Measurements from ENCODE around the gene PLPP7. TPM values are rescaled to one million over a fixed set of nuclear protein-coding genes. Genes with fewer than 3 reads are reported as not detected.

PLPP7 gene
- total RNA-seq, 1 donor from 2014 or later = 1.1 TPM

DNA sequence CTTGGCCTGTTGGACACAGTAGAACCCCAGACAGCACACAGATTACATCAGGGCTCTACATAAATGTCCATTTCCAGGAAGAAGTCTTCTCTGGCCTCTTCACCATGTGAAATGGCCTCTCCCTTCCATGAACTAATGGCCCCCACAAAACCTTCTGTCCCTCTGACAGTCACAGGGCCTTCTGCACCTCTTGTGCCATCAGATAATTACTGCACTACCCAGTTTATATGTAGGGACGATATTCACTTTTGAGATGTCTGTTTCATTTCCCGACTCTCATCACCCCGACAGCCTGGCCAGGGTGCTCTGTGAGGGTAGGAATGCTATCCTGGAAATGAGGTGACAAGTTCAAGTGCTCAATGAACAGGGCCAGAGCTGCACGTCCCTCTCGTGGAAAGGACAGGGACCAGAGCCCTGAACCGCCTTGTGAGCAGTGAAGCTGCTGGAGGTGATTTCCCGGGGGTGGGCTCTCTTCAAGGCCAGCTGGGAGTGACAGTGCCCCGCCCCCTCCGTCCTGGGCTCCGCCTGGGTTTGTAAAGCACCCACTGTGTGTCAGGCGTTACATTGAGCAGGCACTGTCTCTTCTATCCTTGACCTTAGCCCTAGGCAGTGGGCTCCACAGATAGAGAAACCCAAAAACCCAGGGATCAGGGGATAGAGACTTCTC, 10.2 kb upstream of the PLPP7 start:
- Mint-ChIP-seq H3K36me3 (no peaks in the 10 kb centered on the region), H3K4me1 (peaks cover 4% of the 10 kb centered on the region), H3K4me3 (peak overlapping the region; percentile 51), H3K27me3 (ENCODE audit: low read depth) (peaks cover 80% of the 10 kb centered on the region), H3K27ac (no peak overlapping the region), H3K9me3 (no peaks in the 10 kb centered on the region)
- TF ChIP-seq, protein P1, sequence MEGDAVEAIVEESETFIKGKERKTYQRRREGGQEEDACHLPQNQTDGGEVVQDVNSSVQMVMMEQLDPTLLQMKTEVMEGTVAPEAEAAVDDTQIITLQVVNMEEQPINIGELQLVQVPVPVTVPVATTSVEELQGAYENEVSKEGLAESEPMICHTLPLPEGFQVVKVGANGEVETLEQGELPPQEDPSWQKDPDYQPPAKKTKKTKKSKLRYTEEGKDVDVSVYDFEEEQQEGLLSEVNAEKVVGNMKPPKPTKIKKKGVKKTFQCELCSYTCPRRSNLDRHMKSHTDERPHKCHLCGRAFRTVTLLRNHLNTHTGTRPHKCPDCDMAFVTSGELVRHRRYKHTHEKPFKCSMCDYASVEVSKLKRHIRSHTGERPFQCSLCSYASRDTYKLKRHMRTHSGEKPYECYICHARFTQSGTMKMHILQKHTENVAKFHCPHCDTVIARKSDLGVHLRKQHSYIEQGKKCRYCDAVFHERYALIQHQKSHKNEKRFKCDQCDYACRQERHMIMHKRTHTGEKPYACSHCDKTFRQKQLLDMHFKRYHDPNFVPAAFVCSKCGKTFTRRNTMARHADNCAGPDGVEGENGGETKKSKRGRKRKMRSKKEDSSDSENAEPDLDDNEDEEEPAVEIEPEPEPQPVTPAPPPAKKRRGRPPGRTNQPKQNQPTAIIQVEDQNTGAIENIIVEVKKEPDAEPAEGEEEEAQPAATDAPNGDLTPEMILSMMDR (IDR thresholded peaks at IDR 0.05; ENCODE audit: unreplicated experiment) = no peak
- no peak for DNase-seq (ENCODE audit: low spot score in 2 of 2, unreplicated experiment in 2 of 2)

DNA sequence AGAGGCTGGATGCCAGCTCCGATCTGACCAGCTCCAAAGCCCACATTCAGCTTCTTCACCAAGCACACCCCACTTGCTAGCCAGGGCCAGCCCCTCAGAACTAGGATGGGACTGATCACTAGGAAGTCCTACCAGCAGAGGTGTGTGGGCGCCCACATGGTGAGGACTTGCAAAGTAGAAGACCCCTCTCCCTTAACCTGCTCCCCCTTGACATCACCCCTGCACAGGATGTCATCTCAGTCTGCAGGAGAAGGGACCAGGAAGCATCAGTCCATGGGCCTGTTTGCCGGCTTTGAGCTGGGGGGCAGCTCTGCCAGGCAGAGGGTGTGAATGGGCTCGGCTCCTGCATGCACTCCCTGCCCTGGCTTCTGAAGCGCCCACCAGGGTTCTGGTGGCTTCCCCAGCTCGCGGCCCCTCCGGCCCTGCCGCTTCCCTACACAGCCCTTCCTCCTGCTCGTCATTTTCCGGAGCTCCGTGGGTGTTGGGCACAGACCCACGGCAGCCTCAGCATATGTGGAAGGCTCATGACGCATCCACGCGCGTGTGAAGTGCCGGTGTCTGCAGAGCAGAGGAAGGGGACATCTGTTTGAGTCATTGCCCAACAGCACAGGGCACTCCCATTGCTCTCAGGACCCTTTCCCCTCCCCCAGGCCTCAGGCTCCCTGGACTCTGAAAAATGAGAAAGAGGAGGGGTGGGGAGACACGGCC, 9.5 kb upstream of the PLPP7 start:
- no peak overlapping the region for H3K4me3 Mint-ChIP-seq
- no peaks in the 10 kb centered on the region for H3K36me3 Mint-ChIP-seq
- DNase-seq (ENCODE audit: low spot score in 2 of 2, unreplicated experiment in 2 of 2) = no peak
- TF ChIP-seq, protein P1 (IDR thresholded peaks at IDR 0.05; ENCODE audit: unreplicated experiment) = no peak
- peaks cover 78% of the 10 kb centered on the region for H3K27me3 Mint-ChIP-seq (ENCODE audit: low read depth)
- no peaks in the 10 kb centered on the region for H3K9me3 Mint-ChIP-seq
- no peak overlapping the region for H3K27ac Mint-ChIP-seq
- H3K4me1 Mint-ChIP-seq = peaks cover 4% of the 10 kb centered on the region

DNA sequence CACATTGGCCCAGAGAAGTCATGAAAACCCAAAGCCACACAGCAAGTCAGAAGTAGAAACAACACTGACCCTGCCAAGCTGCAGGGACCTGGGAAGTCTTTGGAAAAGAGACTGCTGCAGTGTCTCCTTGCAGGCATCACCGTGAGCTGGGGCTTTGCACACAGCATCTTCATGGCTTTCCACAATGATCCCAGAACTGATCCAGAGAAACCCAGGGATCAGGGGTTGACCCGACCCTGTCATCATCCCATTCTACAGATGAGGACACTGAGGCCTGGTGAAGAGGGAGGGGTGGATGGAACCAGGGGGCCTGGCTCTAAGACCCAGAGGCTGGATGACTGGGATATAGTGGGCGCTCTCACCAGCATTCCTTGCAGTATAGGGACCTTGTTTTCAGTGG, 8.9 kb upstream of the PLPP7 start:
- H3K9me3 Mint-ChIP-seq = no peaks in the 10 kb centered on the region
- no peak overlapping the region for H3K27ac Mint-ChIP-seq
- H3K4me1 Mint-ChIP-seq = peaks cover 4% of the 10 kb centered on the region
- DNase-seq (ENCODE audit: low spot score in 2 of 2, unreplicated experiment in 2 of 2) = no peak
- no peak overlapping the region for H3K4me3 Mint-ChIP-seq
- no peaks in the 10 kb centered on the region for H3K36me3 Mint-ChIP-seq
- TF ChIP-seq, protein P1 (IDR thresholded peaks at IDR 0.05; ENCODE audit: unreplicated experiment) = no peak
- H3K27me3 Mint-ChIP-seq (ENCODE audit: low read depth) = peaks cover 72% of the 10 kb centered on the region

DNA sequence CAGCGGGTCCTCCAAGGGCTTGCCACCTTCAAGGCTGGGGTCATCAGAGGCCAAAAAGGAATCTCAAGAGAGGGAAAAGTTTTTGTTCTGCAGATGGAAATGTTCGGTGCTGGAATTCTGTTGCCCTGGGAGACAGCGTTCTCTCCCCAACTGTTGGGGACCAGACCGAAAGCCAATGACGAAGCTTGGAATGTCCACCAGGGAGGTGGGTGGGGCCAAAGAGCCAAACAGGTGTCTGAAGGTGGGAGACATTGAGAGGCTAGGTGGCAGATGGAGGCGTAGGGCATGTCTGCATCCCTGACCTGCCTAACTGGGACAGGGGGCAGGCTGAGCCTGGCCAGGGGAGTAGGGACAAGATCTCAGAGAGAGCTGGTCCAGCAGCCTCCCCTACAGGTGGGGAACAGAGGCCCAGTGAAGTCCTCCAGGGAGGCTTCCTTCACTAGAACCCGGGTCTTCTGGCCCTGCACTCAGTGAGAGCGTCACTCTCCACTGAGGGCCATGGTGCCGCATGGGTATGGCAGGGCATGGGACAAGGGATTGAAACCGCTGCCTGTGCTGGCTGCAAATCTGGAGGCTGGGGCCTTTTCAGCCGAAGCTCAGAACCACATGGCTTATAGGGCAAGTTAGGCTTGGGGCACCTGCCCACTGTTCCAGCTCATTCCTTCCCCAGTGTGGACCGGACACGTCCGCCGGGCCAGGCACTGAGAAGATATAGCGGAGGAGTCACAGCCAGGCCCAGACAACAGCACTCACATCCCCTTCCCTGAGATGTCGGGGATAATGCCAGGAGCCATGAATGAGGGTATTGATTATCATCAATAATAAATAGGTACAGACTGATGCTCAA, 8.2 kb upstream of the PLPP7 start:
- Mint-ChIP-seq H3K36me3 (no peaks in the 10 kb centered on the region), H3K4me1 (peaks cover 2% of the 10 kb centered on the region), H3K27ac (no peak overlapping the region), H3K4me3 (peak overlapping the region; percentile 50), H3K9me3 (no peaks in the 10 kb centered on the region), H3K27me3 (ENCODE audit: low read depth) (peaks cover 65% of the 10 kb centered on the region)
- no peak for DNase-seq (ENCODE audit: low spot score in 2 of 2, unreplicated experiment in 2 of 2)
- TF ChIP-seq, protein P1 (IDR thresholded peaks at IDR 0.05; ENCODE audit: unreplicated experiment) = no peak

DNA sequence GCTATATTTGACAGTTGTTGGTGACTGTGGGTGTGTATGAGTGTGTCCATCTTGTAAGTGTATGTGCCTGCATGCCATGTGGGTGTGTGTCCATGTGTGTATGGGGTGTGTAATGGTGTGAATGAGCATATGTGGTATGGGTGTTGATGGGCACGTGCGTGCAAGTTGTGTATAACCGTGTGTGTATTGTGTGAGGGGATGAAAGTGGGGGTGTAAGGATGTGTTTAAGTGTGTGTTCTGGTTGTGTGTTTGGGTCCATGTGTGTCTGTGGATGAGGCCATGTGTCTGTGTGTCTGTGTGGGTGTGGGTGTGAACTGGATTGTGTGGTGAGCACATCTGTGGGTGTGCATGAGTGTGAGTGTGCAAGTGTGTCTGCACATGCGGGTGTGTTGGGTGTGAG, 7.3 kb upstream of the PLPP7 start:
- H3K27me3 Mint-ChIP-seq (ENCODE audit: low read depth) = peaks cover 63% of the 10 kb centered on the region
- TF ChIP-seq, protein P1 (IDR thresholded peaks at IDR 0.05; ENCODE audit: unreplicated experiment) = no peak
- H3K27ac Mint-ChIP-seq = no peak overlapping the region
- H3K4me3 Mint-ChIP-seq = peak overlapping the region; percentile 50
- DNase-seq (ENCODE audit: low spot score in 2 of 2, unreplicated experiment in 2 of 2) = no peak
- no peaks in the 10 kb centered on the region for H3K36me3 Mint-ChIP-seq
- H3K4me1 Mint-ChIP-seq = peaks cover 2% of the 10 kb centered on the region
- H3K9me3 Mint-ChIP-seq = no peaks in the 10 kb centered on the region

Measured in mesothelial cell of epicardium (in vitro differentiated cells).